Vagina (tissue), 2 donors: Measurements from ENCODE around the gene BAHCC1.

Experiments
- CTCF ChIP-seq, 3 experiments: fragments of 450-650 bp in 2 of 3; fragments of 200-600 bp in 1 of 3; sonication (generic) in 1 of 3; IDR thresholded peaks; one replicate each; pipeline ENCODE4 v1.5.1; 2017 to 2019; ENCODE audit warnings: antibody characterized with exemption in 3 of 3, mild to moderate bottlenecking in 2 of 3, moderate library complexity in 2 of 3
- POLR2A ChIP-seq, 2 donors: fragments of 450-650 bp; IDR thresholded peaks; one replicate each; pipeline ENCODE4 v1.6.1; 2017; ENCODE audit warnings: antibody characterized with exemption in 2 of 2, mild to moderate bottlenecking in 2 of 2, moderate library complexity in 2 of 2
- POLR2AphosphoS5 ChIP-seq, 2 donors: sonication (generic); formaldehyde crosslinking; IDR thresholded peaks; one replicate each; pipeline ENCODE4 v1.9.0; 2017; ENCODE audit warnings: antibody characterized with exemption in 2 of 2, mild to moderate bottlenecking in 2 of 2, low read depth in 1 of 2; ENCODE audit not compliant: insufficient read depth in 1 of 2

GRCh38 chr17:81410852-81411251 is 15.6 kb downstream of the BAHCC1 start:
- TF ChIP-seq CTCF (IDR thresholded peaks at IDR 0.05) (no peak), POLR2A (IDR thresholded peaks at IDR 0.05) (no peak), POLR2AphosphoS5 (IDR thresholded peaks at IDR 0.05; ENCODE audit: insufficient read depth in 1 of 2, low read depth in 1 of 2) (no peak)
